SU-DHL-6 (cell line): ENCODE results near the gene CRYBG2.

Experiments used
- H2AFZ ChIP-seq: fragments of 200-600 bp; sonication (generic); 2 replicates; pipeline ENCODE4 v1.6.1; 2014; ENCODE audit warnings: low read depth, mild to moderate bottlenecking, moderate library complexity, mixed read lengths, antibody characterized with exemption, low read length; ENCODE audit not compliant: severe bottlenecking
- H3F3A ChIP-seq: fragments of 200-600 bp; shearing (Covaris generic); 2 replicates; pipeline ENCODE4 v1.6.0; 2016; ENCODE audit warnings: antibody characterized with exemption, mild to moderate bottlenecking; ENCODE audit not compliant: insufficient read depth
- H3K27ac ChIP-seq: fragments of 200-600 bp; sonication (generic); 2 replicates; pipeline ENCODE4 v1.5.1; 2016; ENCODE audit warnings: low read depth, mild to moderate bottlenecking, low read length, moderate library complexity, mixed read lengths
- H3K27me3 ChIP-seq: fragments of 200-600 bp; sonication (generic), shearing (Covaris generic); 2 replicates; pipeline ENCODE4 v1.6.0; 2014; ENCODE audit warnings: mild to moderate bottlenecking, low read length
- H3K36me3 ChIP-seq: fragments of 200-600 bp; sonication (generic); 2 replicates; pipeline ENCODE4 v1.6.1; 2014; ENCODE audit warnings: mild to moderate bottlenecking, low read length, mixed read lengths
- H3K4me2 ChIP-seq: fragments of 300-600, 200-600 bp; shearing (Covaris generic), sonication (generic); 2 replicates; pipeline ENCODE4 v1.6.0; 2014; ENCODE audit warnings: low read length, low read depth, mild to moderate bottlenecking; ENCODE audit not compliant: poor library complexity, severe bottlenecking
- H3K4me3 ChIP-seq: fragments of 200-600 bp; sonication (generic); 2 replicates; pipeline ENCODE4 v1.5.1; 2014; ENCODE audit warnings: antibody characterized with exemption, low read length, mild to moderate bottlenecking, mixed read lengths; ENCODE audit not compliant: insufficient read depth, poor library complexity, severe bottlenecking
- H3K79me2 ChIP-seq: fragments of 200-600 bp; sonication (generic); 2 replicates; pipeline ENCODE4 v1.6.1; 2014; ENCODE audit warnings: mild to moderate bottlenecking, low read length, moderate library complexity; ENCODE audit not compliant: insufficient read depth
- H3K9ac ChIP-seq: fragments of 200-600 bp; sonication (generic); 2 replicates; pipeline ENCODE4 v1.7.0; 2014; ENCODE audit warnings: mild to moderate bottlenecking, low read length
- H3K9me2 ChIP-seq: fragments of 200-600 bp; sonication (generic); replicated peaks from 2 replicates; pipeline ENCODE4 v1.6.1; 2014; ENCODE audit warnings: low read length; ENCODE audit not compliant: insufficient read depth
- H3K9me3 ChIP-seq: fragments of 200-600 bp; sonication (generic); 2 replicates; pipeline ENCODE4 v1.6.1; 2014; ENCODE audit warnings: low read length, mixed read lengths; ENCODE audit not compliant: insufficient read depth
- H4K20me1 ChIP-seq: fragments of 200-600 bp; sonication (generic); 2 replicates; pipeline ENCODE4 v1.6.1; 2014; ENCODE audit warnings: low read depth, mild to moderate bottlenecking, antibody characterized with exemption, low read length, moderate library complexity, mixed read lengths
- EZH2phosphoT487 ChIP-seq: fragments of 200-600 bp; sonication (generic), shearing (Covaris generic); conservative IDR thresholded peaks from 2 replicates; pipeline ENCODE4 v1.6.1; 2018; ENCODE audit warnings: mild to moderate bottlenecking, antibody characterized with exemption, low read length, moderate library complexity, mixed read lengths
- TF ChIP-seq, protein P1 (sequence below): fragments of 200-600 bp; sonication (generic); IDR thresholded peaks from one replicate; pipeline ENCODE4 v1.5.1; 2017; ENCODE audit warnings: antibody characterized with exemption, mild to moderate bottlenecking, low read length, moderate library complexity; ENCODE audit not compliant: insufficient read depth, poor library complexity, severe bottlenecking

The CRYBG2 gene

DNA sequence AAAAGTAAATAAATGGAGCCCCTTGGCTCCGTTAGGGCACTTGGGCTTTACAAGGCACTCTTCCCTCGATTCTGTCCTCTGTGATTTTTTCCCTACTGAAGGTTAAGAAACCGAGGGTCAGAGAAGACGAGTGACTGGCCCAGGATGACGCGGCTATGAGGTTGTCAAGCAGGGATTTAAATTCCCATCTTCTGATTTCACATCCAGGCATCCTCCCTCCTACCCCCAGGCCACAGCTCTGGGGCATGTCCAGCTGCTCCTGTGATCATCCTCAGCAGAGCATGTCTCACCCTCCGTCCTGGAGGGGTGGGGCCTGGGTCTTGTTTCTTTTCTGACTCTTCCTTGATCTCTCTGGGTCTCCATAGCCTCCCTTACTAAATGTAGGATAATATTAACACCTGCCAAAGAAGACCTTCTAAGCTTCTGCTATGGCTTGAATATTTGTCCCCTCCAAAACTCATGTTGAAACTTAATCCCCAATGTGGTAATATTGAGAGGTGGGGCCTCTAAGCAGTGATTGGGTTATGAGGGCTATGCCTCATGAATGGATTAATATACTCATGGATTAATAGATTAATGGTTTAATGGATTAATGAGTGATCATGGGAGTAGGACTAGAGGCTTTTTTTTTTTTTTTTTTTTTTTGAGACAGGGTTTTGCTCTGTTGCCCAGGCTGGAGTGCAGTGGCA is 4.6 kb downstream of the CRYBG2 start:
- no peaks in the 10 kb centered on the region for H3K27me3 ChIP-seq
- no peak overlapping the region for H3K4me2 ChIP-seq
- H3F3A ChIP-seq = no peaks in the 10 kb centered on the region
- no peak overlapping the region for H2AFZ ChIP-seq
- no peaks in the 10 kb centered on the region for H3K9me2 ChIP-seq
- H3K4me3 ChIP-seq = no peak overlapping the region
- no peaks in the 10 kb centered on the region for H3K79me2 ChIP-seq
- no peak for TF ChIP-seq EZH2phosphoT487
- TF ChIP-seq, protein P1, sequence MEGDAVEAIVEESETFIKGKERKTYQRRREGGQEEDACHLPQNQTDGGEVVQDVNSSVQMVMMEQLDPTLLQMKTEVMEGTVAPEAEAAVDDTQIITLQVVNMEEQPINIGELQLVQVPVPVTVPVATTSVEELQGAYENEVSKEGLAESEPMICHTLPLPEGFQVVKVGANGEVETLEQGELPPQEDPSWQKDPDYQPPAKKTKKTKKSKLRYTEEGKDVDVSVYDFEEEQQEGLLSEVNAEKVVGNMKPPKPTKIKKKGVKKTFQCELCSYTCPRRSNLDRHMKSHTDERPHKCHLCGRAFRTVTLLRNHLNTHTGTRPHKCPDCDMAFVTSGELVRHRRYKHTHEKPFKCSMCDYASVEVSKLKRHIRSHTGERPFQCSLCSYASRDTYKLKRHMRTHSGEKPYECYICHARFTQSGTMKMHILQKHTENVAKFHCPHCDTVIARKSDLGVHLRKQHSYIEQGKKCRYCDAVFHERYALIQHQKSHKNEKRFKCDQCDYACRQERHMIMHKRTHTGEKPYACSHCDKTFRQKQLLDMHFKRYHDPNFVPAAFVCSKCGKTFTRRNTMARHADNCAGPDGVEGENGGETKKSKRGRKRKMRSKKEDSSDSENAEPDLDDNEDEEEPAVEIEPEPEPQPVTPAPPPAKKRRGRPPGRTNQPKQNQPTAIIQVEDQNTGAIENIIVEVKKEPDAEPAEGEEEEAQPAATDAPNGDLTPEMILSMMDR = no peak
- no peak overlapping the region for H3K27ac ChIP-seq
- H3K36me3 ChIP-seq = no peaks in the 10 kb centered on the region
- H3K9ac ChIP-seq = no peak overlapping the region
- no peaks in the 10 kb centered on the region for H4K20me1 ChIP-seq
- no peaks in the 10 kb centered on the region for H3K9me3 ChIP-seq

DNA sequence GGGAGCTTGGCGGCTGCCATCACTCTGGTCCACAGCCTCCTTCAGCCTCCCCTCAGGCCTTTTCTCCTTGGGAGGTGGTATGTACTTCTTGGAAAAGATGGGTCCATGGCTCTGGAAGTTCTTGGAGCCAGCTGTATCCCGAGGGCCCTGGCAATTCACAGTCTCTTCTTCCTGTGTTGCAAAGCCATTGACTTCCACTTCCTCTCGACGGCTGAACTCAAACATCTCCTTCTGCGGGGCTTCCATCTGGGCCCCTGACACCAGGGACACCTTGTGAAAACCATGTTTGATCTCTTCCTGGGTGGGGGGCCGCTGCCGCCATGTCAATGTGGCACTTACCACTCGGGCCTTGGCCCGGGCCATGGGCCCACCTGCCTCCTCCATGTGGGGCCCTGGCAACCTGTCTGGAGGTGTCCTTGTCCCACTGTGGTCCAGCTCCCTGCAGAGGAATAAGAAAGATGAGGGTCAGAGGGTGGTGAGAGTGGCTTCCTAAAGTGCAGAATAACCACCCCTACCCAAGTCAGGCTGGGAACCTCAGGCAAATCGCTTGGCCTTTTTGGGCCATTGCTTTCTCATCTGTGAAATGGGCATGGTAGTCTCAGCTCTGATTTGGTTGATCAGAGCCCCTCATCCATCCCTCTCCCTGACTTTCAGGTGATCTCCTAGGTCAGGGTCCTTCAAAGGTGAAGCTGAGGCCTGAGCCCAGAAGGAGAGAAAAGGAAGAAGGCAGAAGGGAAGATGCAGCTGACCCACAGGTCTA is 7.5 kb downstream of the CRYBG2 start:
- no peaks in the 10 kb centered on the region for H3K79me2 ChIP-seq
- H4K20me1 ChIP-seq = no peaks in the 10 kb centered on the region
- no peak overlapping the region for H2AFZ ChIP-seq
- no peaks in the 10 kb centered on the region for H3F3A ChIP-seq
- no peak overlapping the region for H3K9ac ChIP-seq
- H3K36me3 ChIP-seq = no peaks in the 10 kb centered on the region
- no peak overlapping the region for H3K4me3 ChIP-seq
- H3K9me2 ChIP-seq = no peaks in the 10 kb centered on the region
- no peak overlapping the region for H3K4me2 ChIP-seq
- H3K27me3 ChIP-seq = no peaks in the 10 kb centered on the region
- no peaks in the 10 kb centered on the region for H3K9me3 ChIP-seq
- TF ChIP-seq, protein P1 = no peak
- no peak for TF ChIP-seq EZH2phosphoT487
- no peak overlapping the region for H3K27ac ChIP-seq

DNA sequence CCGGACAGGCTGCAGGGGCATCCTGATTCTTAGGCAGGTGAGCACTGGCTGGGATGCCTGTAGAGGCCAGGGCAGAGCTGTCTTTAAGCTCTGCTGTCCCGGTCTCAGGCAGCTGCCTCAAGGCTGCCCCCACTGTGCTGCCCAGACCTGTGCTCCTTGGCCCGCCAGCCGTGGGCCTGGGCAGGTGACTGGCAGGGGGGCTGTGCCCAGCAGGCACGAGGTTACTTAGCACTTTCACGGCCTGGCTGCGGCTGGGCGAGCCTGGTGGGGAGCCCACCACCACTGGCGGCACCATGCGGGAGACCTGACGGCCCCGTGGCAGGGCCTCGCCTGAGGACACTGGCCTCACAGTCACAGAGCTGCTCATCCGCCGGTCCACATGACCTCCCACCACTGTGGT is 8.2 kb downstream of the CRYBG2 start:
- Histone ChIP-seq H3K36me3 (no peaks in the 10 kb centered on the region), H3K9me2 (no peaks in the 10 kb centered on the region), H3F3A (no peaks in the 10 kb centered on the region), H3K9ac (no peak overlapping the region), H3K4me2 (no peak overlapping the region), H4K20me1 (no peaks in the 10 kb centered on the region), H3K4me3 (no peak overlapping the region), H3K27me3 (no peaks in the 10 kb centered on the region), H3K27ac (no peak overlapping the region), H3K9me3 (no peaks in the 10 kb centered on the region), H2AFZ (no peak overlapping the region), H3K79me2 (no peaks in the 10 kb centered on the region)
- TF ChIP-seq EZH2phosphoT487 = no peak
- TF ChIP-seq, protein P1 = no peak
